Measurements from ENCODE around the gene SCG3.
"Not testable (repeated sequence)": the region's sequence is repeated elsewhere in the genome, so short reads cannot be mapped to it uniquely, and the experiment has no call there.

The SCG3 gene
- 0 reads per million in 4 experiments for total RNA-seq

DNA sequence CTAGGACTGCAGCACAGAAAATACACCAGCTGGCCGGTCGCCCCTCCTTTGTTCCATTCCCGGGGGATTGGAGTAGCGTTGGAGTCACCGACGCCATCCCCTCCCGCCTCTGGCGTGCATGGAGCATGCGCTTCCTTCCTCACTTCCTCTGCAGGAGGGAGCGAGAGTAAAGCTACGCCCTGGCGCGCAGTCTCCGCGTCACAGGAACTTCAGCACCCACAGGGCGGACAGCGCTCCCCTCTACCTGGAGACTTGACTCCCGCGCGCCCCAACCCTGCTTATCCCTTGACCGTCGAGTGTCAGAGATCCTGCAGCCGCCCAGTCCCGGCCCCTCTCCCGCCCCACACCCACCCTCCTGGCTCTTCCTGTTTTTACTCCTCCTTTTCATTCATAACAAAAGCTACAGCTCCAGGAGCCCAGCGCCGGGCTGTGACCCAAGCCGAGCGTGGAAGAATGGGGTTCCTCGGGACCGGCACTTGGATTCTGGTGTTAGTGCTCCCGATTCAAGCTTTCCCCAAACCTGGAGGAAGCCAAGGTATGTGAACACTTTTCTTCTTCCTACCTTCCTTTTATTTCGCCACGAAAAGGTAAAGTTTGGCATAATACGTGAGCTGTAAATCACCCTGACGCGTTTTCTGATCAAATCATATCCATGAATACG is at the start of gene SCG3:
Gene SCG3, plus strand, starts transcription at position 201 of the 661 bp plus-strand sequence. Its CDS starts 253 bp downstream, at position 454.
- no peak for DNase-seq

- no peak for DNase-seq
Measured at GRCh38 chr15:51634591-51635198, 46.6 kb upstream of the SCG3 start.

- DNase-seq = no peak
Measured at GRCh38 chr15:51641490-51642130, 39.7 kb upstream of the SCG3 start.

DNA sequence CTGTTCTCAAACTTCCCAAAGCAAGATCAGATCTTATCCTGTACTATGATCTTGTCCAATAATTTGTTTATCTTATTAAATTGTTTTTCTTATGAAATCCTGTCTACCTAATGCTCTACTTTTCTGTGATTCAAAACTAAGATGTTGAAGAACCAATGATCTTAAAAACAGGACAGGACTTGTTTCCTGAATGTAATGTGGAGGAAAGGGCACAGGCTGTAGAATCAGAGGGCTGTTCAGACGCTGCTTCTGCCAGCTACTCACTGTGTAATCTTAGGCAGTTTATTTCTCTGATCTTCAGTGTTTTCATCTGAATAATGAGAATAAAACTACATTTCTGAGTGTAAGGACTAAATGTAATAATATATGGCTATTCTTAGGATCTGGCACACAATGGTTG is 38.6 kb upstream of the SCG3 start:
- DNase-seq = no peak

DNA sequence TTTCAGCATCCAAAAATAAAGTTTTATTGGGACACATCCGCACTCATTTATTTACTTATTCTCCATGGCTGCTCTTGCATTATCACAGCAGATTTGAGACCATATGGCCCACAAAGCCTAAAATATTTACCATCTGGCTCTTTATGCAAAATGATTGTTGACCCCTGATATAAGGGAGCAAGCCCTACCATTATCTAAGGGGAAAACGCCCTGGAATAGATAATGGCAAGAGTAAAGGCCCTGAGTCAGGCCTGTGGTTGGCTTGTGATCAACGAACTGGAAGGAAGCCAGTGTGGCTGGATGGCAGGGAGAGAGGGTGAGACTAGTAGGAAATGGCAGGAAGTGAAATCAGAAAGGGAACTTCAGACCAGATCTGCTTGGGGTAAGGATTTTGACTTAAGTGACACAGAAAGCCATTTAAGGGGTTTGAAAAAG is 34.2 kb upstream of the SCG3 start:
- DNase-seq = no peak

DNA sequence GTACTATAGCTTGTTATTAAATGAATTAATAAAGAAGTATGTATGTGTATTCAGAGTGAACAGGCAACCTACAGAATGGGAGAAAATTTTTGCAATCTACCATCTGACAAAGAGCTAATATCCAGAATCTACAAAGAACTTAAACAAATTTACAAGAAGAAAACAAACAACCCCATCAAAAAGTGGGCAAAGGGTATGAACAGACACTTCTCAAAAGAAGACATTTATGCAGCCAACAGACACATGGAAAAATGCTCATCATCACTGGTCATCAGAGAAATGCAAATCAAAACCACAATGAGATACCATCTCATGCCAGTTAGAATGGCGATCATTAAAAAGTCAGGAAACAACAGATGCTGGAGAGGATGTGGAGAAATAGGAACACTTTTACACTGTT is 33.2 kb upstream of the SCG3 start:
- DNase-seq = not testable (repeated sequence)

- not testable (repeated sequence) for DNase-seq
Measured at GRCh38 chr15:51648643-51649042, 32.7 kb upstream of the SCG3 start.

DNA sequence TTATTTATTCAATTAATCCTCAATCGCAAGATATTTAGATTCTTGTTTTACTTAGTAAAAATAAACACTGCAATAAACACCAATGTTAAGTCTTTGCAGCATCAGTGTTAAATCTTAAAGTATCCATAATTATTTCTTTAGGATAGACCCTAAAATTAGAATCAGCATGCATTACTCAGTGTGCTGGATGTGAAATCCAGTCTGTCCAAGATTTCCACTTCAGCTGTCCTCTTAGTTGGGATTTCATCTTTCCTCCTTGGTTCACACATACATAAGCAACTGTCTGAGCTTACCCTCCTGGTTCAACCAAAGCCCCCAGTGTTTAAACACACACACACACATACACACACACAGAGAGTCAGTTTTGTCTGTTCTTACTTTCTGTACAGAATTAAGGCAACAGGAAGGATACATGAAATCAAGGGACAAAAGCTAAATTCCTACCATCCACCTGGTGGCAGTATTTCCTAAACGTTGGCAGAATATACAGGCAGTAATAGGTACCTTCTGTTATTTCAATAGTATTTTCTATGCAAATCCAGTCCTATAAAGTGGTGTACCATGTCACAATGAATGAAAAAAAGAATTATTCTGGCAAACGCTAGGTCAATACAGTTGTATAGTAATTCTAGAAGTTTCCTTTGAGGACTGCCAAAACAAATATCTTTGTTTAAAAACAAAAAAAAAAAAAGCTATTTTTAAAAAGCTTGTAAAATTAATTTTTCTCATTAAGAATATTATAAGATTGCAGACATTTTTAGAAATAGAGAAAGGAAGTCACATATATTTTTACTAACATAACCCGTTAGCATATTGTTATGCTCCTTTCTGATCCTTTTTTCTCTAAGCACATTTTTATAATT is 31.4 kb upstream of the SCG3 start:
- DNase-seq = no peak

GRCh38 chr15:51652084-51652668 is 29.1 kb upstream of the SCG3 start:
- DNase-seq = no peak

GRCh38 chr15:51655401-51656057 is 25.8 kb upstream of the SCG3 start:
- DNase-seq = not testable (repeated sequence)

DNA sequence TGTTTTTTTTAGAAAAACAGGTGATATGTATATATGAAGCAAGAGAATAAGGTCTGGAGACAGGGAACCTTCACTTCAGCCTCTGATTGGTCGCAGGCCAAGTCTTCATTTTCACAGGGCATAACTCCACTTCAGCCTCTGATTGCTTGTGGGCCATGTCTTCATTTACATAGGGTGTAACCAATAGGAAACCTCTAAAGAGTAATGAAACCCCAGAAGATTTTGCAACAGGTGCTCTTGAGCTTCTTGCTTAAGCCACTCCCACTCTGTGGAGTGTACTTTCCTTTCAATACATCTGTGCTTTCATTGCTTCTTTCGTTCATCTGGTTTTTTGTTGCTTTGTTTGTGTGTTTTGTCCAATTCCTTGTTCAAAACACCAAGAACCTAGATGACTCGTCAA is 22.6 kb upstream of the SCG3 start:
- DNase-seq = no peak

GRCh38 chr15:51661072-51661471 is 20.2 kb upstream of the SCG3 start:
- DNase-seq = no peak

- DNase-seq = no peak
Measured at GRCh38 chr15:51667478-51667877, 13.8 kb upstream of the SCG3 start.

DNA sequence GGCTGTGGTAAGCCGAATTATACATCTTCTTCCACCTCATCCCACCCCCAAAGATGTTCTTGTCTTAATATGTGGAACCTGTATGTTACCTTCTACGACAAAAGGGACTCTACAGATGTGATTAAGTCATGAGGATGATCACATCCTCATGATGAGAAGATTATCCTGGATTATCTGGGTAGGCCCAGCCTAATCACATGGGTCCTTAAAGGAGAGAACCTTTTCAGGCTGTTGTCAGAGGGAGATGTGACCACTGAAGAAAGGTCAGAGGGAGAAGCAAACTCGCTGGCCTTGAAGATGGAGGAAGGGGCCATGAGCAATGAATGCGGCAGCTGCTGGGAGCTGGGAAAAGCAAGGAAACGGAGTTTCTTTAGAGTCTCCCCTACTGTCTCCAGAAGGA is 12.9 kb upstream of the SCG3 start:
- no peak for DNase-seq

DNA sequence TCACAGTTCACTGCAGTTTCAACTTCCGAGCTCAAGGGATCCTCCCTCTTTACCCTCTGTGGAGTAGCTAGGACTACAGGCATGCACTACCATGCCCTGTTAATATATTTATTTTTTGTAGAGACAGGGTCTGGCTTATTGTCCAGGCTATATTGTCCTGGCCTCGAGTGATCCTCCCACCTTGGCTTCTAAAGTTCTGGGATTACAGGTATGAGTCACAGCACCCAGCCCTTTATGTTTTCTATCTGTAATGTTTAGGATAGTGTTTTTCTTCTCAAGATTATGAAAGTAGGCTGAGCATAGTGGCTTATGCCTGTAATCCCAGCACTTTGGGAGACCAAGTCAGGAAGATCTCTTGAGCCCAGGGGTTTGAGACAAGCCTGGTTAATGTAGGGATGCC is 11.9 kb upstream of the SCG3 start:
- no peak for DNase-seq

DNA sequence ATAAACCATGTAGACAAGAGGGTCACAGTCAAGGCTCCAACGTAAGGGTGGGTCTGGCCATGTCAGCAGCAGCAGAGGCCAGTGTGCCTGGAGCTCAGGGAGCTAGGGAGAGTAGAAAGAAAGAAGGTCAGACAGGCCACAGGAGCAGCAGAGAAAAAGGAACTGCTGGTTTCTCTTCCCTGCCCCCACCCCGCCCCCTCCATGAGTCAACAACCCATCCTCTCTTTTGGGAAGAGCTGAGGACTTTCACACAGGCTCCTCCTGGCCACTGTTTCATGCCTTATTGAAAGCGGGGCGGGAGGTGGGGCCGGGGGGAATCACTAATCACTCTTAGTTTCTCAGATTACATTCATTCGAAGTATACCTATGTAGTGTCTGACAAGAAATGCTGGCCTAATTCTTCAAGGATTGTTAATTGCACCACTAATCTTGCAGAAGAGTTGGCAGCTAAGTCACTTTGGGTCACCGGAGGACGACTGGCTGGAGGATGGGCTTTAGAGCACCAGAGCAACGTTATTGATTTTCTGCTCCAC is 9.1 kb upstream of the SCG3 start:
- DNase-seq = no peak

GRCh38 chr15:51672913-51673857 is 8.1 kb upstream of the SCG3 start:
- DNase-seq = no peak

- DNase-seq = no peak
Measured at GRCh38 chr15:51675234-51675633, 6.1 kb upstream of the SCG3 start.

GRCh38 chr15:51677021-51677420 is 4.3 kb upstream of the SCG3 start:
- DNase-seq = no peak

DNA sequence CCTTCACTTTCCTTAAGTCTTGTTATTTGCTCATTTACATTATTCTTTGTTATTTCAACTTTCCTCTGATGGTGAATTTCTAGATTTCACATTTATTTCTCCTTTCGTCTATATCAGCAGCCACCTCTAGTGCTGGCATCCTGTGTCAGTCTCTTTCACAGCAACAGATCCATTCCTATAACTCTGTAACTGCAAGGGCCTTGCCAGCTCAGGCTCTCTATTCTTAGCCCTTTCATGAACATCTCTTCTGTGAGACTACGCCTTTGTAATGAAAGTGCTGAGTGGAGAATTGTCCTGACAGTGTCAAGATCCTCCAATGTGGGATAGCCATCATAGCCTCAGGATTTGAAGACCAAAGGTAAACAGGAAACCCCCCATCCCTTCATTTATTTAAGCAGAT is 3.9 kb upstream of the SCG3 start:
- DNase-seq = no peak

DNA sequence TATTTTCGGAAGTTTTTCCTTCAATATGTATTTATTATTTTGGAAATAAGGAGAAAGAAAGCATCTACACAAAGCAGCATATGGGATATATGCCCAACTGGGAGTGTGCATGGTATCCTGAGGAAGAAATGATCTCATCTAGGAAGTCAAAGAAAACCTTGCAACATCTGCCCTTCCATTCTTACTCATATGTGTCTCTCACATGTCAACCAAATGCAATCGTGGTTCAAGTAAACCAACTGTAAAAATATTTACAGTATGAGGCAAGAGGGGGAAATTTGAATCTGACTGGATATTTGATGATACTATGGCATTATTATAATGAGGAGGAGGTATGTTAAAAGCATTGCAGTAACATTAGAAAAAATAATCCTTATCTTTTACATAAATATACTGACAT is 3.2 kb upstream of the SCG3 start:
- no peak for DNase-seq
